ENCODE measurements around the gene SIAH3. TPM values are rescaled to one million over a fixed set of nuclear protein-coding genes. Genes with fewer than 3 reads are reported as not detected.

SIAH3 gene
- total RNA-seq, 2 experiments from 2014 or later, result 0.08 to 0.12 TPM

- Mint-ChIP-seq H3K9me3 (no peaks in the 10 kb centered on the region), H3K36me3 (ENCODE audit: low read depth) (no peaks in the 10 kb centered on the region), H3K27me3 (no peaks in the 10 kb centered on the region), H3K27ac (no peak overlapping the region), H3K4me3 (no peak overlapping the region), H3K4me1 (peaks cover 5% of the 10 kb centered on the region)
- peak; percentile 38 for DNase-seq
- CTCF ChIA-PET, result interaction anchor here (0.6 kb wide), 1 partner anchor 260 kb away, joined by 3 read pairs; no protein-coding TSS in a partner anchor
- POLR2A ChIA-PET, result no interaction called here
Measured at GRCh38 chr13:45807520-45808099, 43.9 kb downstream of the SIAH3 start.

- no peaks in the 10 kb centered on the region for H3K27me3 Mint-ChIP-seq
- no peaks in the 10 kb centered on the region for H3K36me3 Mint-ChIP-seq (ENCODE audit: low read depth)
- no peaks in the 10 kb centered on the region for H3K4me1 Mint-ChIP-seq
- H3K9me3 Mint-ChIP-seq, result no peaks in the 10 kb centered on the region
- no peak overlapping the region for H3K4me3 Mint-ChIP-seq
- ChIA-PET POLR2A (no interaction called here), CTCF (no interaction called here)
- no peak overlapping the region for H3K27ac Mint-ChIP-seq
- no peak for DNase-seq
Measured at GRCh38 chr13:45800485-45800884, 51.1 kb downstream of the SIAH3 start.

- Mint-ChIP-seq H3K27me3 (no peaks in the 10 kb centered on the region), H3K4me3 (no peak overlapping the region), H3K4me1 (no peaks in the 10 kb centered on the region), H3K36me3 (ENCODE audit: low read depth) (no peaks in the 10 kb centered on the region), H3K27ac (no peak overlapping the region), H3K9me3 (no peaks in the 10 kb centered on the region)
- POLR2A ChIA-PET, result no interaction called here
- no peak for DNase-seq
- CTCF ChIA-PET, result no interaction called here
Measured at GRCh38 chr13:45799451-45799850, 52.1 kb downstream of the SIAH3 start.

GRCh38 chr13:45798851-45799250 is 52.7 kb downstream of the SIAH3 start:
- H3K4me3 Mint-ChIP-seq, result no peak overlapping the region
- no peaks in the 10 kb centered on the region for H3K9me3 Mint-ChIP-seq
- no peaks in the 10 kb centered on the region for H3K27me3 Mint-ChIP-seq
- H3K27ac Mint-ChIP-seq, result no peak overlapping the region
- DNase-seq, result no peak
- ChIA-PET CTCF (no interaction called here), POLR2A (no interaction called here)
- no peaks in the 10 kb centered on the region for H3K36me3 Mint-ChIP-seq (ENCODE audit: low read depth)
- H3K4me1 Mint-ChIP-seq, result no peaks in the 10 kb centered on the region

- H3K36me3 Mint-ChIP-seq (ENCODE audit: low read depth), result no peaks in the 10 kb centered on the region
- ChIA-PET CTCF (no interaction called here), POLR2A (no interaction called here)
- peaks cover 16% of the 10 kb centered on the region for H3K4me1 Mint-ChIP-seq
- no peak for DNase-seq
- no peak overlapping the region for H3K27ac Mint-ChIP-seq
- peaks cover 2% of the 10 kb centered on the region for H3K9me3 Mint-ChIP-seq
- H3K4me3 Mint-ChIP-seq, result no peak overlapping the region
- H3K27me3 Mint-ChIP-seq, result no peaks in the 10 kb centered on the region
Measured at GRCh38 chr13:45796426-45797235, 54.9 kb downstream of the SIAH3 start.

- CTCF ChIA-PET, result no interaction called here
- POLR2A ChIA-PET, result no interaction called here
- Mint-ChIP-seq H3K27ac (no peak overlapping the region), H3K27me3 (no peaks in the 10 kb centered on the region), H3K36me3 (ENCODE audit: low read depth) (no peaks in the 10 kb centered on the region), H3K4me3 (no peak overlapping the region), H3K4me1 (peaks cover 17% of the 10 kb centered on the region), H3K9me3 (peaks cover 2% of the 10 kb centered on the region)
- DNase-seq, result no peak
Measured at GRCh38 chr13:45792827-45793303, 58.7 kb downstream of the SIAH3 start.

GRCh38 chr13:45788011-45788410 is 63.5 kb downstream of the SIAH3 start:
- no peaks in the 10 kb centered on the region for H3K36me3 Mint-ChIP-seq (ENCODE audit: low read depth)
- POLR2A ChIA-PET, result no interaction called here
- DNase-seq, result no peak
- no peak overlapping the region for H3K27ac Mint-ChIP-seq
- H3K4me3 Mint-ChIP-seq, result no peak overlapping the region
- H3K9me3 Mint-ChIP-seq, result no peaks in the 10 kb centered on the region
- H3K4me1 Mint-ChIP-seq, result peaks cover 18% of the 10 kb centered on the region
- H3K27me3 Mint-ChIP-seq, result no peaks in the 10 kb centered on the region
- CTCF ChIA-PET, result no interaction called here

- peaks cover 13% of the 10 kb centered on the region for H3K4me1 Mint-ChIP-seq
- no peaks in the 10 kb centered on the region for H3K27me3 Mint-ChIP-seq
- DNase-seq, result no peak
- no peak overlapping the region for H3K4me3 Mint-ChIP-seq
- no peaks in the 10 kb centered on the region for H3K9me3 Mint-ChIP-seq
- CTCF ChIA-PET, result no interaction called here
- no peaks in the 10 kb centered on the region for H3K36me3 Mint-ChIP-seq (ENCODE audit: low read depth)
- no peak overlapping the region for H3K27ac Mint-ChIP-seq
- POLR2A ChIA-PET, result no interaction called here
Measured at GRCh38 chr13:45787346-45787745, 64.2 kb downstream of the SIAH3 start.

GRCh38 chr13:45786293-45786920 is 65.1 kb downstream of the SIAH3 start:
- no peak overlapping the region for H3K4me3 Mint-ChIP-seq
- H3K36me3 Mint-ChIP-seq (ENCODE audit: low read depth), result no peaks in the 10 kb centered on the region
- peaks cover 10% of the 10 kb centered on the region for H3K4me1 Mint-ChIP-seq
- H3K27ac Mint-ChIP-seq, result no peak overlapping the region
- ChIA-PET CTCF (no interaction called here), POLR2A (no interaction called here)
- no peak for DNase-seq
- H3K9me3 Mint-ChIP-seq, result no peaks in the 10 kb centered on the region
- H3K27me3 Mint-ChIP-seq, result no peaks in the 10 kb centered on the region

- DNase-seq, result no peak
- Mint-ChIP-seq H3K27me3 (no peaks in the 10 kb centered on the region), H3K4me1 (peaks cover 10% of the 10 kb centered on the region), H3K4me3 (no peak overlapping the region), H3K9me3 (no peaks in the 10 kb centered on the region), H3K36me3 (ENCODE audit: low read depth) (no peaks in the 10 kb centered on the region), H3K27ac (no peak overlapping the region)
- ChIA-PET CTCF (interaction anchor here (0.9 kb wide), 1 partner anchor 10 kb away, joined by 3 read pairs; no protein-coding TSS in a partner anchor), POLR2A (no interaction called here)
Measured at GRCh38 chr13:45784755-45785675, 66.5 kb downstream of the SIAH3 start.

- H3K27me3 Mint-ChIP-seq, result no peaks in the 10 kb centered on the region
- no peak for DNase-seq
- H3K9me3 Mint-ChIP-seq, result no peaks in the 10 kb centered on the region
- H3K4me1 Mint-ChIP-seq, result peaks cover 10% of the 10 kb centered on the region
- ChIA-PET CTCF (interaction anchor here (0.6 kb wide), 1 partner anchor 145 kb away, joined by 3 read pairs; no protein-coding TSS in a partner anchor), POLR2A (no interaction called here)
- H3K4me3 Mint-ChIP-seq, result no peak overlapping the region
- no peaks in the 10 kb centered on the region for H3K36me3 Mint-ChIP-seq (ENCODE audit: low read depth)
- no peak overlapping the region for H3K27ac Mint-ChIP-seq
Measured at GRCh38 chr13:45783346-45784043, 68.1 kb downstream of the SIAH3 start.

- Mint-ChIP-seq H3K9me3 (no peaks in the 10 kb centered on the region), H3K27ac (no peak overlapping the region), H3K4me1 (peaks cover 10% of the 10 kb centered on the region), H3K36me3 (ENCODE audit: low read depth) (no peaks in the 10 kb centered on the region), H3K27me3 (no peaks in the 10 kb centered on the region), H3K4me3 (no peak overlapping the region)
- CTCF ChIA-PET, result no interaction called here
- POLR2A ChIA-PET, result no interaction called here
- no peak for DNase-seq
Measured at GRCh38 chr13:45782327-45783045, 69.1 kb downstream of the SIAH3 start.
